HG02610 (cell line): ENCODE data around the gene ZDHHC4.
"Not testable (repeated sequence)": the region's sequence is repeated elsewhere in the genome, so short reads cannot be mapped to it uniquely, and the experiment has no call there.

ENCODE experiments used
- ATAC-seq: cut with Tn5 transposase; IDR thresholded peaks from one replicate; pipeline ENCODE4 v1.9.1; 2021; ENCODE audit warnings: mild to moderate bottlenecking, moderate library complexity; ENCODE audit not compliant: unreplicated experiment

The ZDHHC4 gene

DNA sequence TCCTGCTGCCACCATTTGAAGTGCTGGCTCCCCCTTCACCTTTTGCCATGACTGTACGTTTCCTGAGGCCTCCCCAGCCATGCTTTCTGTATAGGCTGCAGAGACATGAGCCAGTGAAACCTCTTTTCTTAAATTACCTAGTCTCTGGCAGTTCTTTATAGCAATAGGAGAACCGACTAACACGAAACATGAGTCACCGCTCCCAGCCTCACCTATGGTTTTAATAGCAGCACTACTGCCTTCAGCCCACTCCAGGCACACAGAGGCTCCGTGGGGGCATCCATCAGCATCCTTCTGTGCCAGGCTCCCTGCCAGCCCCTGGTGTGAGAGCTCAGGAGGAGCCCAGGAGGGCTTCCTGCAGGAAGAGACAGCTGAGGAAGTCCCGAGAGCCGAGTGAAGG, 54.4 kb downstream of the ZDHHC4 start:
- no peak for ATAC-seq

DNA sequence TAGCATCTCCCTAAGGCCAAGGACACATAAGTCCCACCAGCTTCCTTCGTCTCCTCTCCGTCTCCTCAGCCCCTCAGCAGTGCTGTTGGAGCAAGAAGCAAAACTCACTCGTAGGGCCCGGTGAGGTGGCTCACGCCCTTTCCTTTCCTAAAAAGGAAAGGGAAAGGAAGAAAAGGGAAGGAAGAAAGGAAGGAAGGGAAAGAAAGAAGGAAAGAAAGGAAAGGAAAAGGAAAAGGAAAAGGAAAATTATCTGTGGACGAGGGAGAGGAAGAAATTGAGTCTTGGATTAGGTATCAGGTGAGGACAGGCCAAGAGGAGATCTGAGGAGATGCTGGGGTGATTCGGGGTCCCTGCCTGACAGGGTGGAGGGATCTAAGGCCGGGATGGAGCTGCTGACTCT, 56.8 kb downstream of the ZDHHC4 start:
- ATAC-seq, result no peak

DNA sequence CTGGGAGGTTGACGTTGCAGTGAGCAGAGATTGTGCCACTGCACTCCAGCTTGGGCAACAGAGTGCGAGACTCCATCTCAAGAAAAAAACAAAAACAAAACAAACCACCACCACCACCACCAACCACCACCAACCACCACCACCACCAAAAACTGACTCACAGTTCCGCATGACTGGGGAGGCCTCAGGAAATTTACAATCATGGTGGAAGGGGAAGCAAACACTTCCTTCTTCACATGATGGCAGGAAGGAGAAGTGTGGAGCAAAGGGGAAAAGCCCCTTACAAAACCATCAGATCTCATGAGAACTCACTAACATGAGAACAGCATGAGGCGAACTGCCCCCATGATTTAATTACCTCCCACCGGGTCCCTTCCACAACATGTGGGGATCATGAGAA, 57.7 kb downstream of the ZDHHC4 start:
- ATAC-seq, result not testable (repeated sequence)

DNA sequence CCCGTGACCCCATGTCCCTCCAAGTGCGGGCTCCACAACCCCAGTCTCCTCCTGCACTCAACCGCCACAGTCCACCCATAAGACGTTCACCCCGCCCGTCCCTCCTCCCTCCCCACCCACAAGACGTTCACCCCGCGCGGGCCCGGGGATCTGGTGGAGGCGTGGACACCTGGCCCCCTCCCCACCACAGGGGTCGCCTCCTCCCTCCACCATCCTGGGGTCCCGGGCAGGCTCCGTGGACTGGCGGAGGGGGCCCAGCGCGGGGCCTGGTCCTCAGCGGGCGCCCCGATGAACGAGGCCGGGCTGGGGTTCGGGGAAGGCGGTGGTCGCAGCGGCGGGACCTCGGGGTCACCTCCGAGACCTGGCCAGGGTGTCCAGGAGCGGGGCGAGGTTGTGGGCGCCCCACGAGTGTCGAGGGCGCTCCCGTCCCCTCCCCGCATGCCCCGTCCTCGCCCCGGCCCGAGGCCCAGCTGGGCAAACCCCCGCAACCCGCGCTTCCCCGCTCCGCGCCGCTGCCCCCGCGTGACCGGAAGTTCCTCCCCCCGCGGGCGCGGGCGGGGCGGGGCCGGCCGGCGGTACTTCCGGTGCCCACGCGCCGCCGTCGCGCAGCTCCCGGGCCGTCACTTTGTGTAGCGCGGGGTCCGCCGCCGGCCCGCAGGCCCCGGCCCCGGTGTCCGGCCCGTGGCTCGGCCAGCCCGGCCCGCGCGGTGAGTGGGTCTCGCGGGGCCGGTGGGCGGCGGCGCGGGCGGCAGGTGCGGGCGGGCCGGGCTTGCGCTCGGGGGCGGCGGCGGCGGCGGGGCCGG, 59.7 kb downstream of the ZDHHC4 start, which contains the start of gene ZNF316:
ZNF316 (plus strand) TSS at position 578 of the 803 bp plus-strand sequence. CDS start 5,092 bp downstream, outside the sequence.
- peak; percentile 71 for ATAC-seq

DNA sequence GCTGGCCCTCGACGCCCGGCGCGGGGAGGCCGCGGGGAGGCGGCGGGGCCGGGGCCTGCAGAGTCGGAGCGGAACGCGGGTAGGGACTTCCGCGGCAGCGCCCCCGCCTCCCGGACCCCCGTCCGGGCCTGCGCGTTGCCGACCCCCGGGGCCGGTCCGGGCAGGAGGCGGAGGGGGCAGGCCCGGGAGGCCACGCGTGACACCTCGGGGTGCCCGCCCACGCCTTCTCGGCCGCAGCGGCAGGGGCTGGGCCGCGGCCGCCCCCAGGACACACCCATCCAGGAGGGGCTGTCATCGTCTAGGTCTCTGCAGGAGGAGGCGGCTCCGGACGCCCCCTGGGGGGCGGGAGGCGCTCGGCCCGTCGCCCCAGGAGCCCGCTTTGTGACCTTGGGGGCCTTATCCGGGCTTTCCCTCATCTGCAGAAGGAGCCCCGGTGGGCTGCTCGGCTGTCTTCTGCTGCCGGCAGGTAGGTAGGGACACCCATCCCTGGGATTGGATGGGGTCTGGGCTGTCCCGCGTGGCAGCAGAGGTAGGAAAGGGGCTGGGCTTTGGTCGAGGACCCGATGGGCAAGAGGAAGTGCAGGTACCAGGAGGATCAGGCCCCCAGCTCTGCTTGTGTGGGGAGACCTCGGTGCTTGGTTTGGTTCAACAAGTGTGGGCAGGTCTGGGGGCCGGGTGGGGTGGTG, 60.4 kb downstream of the ZDHHC4 start:
- ATAC-seq, result peak; percentile 79
